ENCODE data around the gene TNS1.

The TNS1 gene

GRCh38 chr2:217886091-217886490 is 116.7 kb downstream of the TNS1 start:
- no peaks in the 10 kb centered on the region for H3K4me1 ChIP-seq (ENCODE audit: control insufficient read depth, insufficient read depth, low read length, poor library complexity, severe bottlenecking)

GRCh38 chr2:217884985-217885384 is 117.8 kb downstream of the TNS1 start:
- Histone ChIP-seq H3K27ac (ENCODE audit: insufficient read depth, low read length, poor library complexity, severe bottlenecking) (no peak overlapping the region), H3K4me1 (ENCODE audit: control insufficient read depth, insufficient read depth, low read length, poor library complexity, severe bottlenecking) (no peaks in the 10 kb centered on the region), H3K27me3 (replicated peaks; ENCODE audit: control insufficient read depth, insufficient read depth, low read length, poor library complexity, severe bottlenecking) (peaks cover 4% of the 10 kb centered on the region), H3K36me3 (ENCODE audit: control insufficient read depth, insufficient read depth, low read length) (no peaks in the 10 kb centered on the region), H3K4me3 (ENCODE audit: insufficient read depth, low read depth, low read length, poor library complexity, severe bottlenecking) (no peak overlapping the region), H3K9me3 (ENCODE audit: control insufficient read depth, low read length) (no peaks in the 10 kb centered on the region)
- no peak for DNase-seq

More at GRCh38 chr2:217886091-217886490, 116.7 kb downstream of the TNS1 start:
- H3K27ac ChIP-seq (ENCODE audit: insufficient read depth, low read length, poor library complexity, severe bottlenecking): no peak overlapping the region
- no peaks in the 10 kb centered on the region for H3K36me3 ChIP-seq (ENCODE audit: control insufficient read depth, insufficient read depth, low read length)
- DNase-seq: no peak
- peaks cover 4% of the 10 kb centered on the region for H3K27me3 ChIP-seq (replicated peaks; ENCODE audit: control insufficient read depth, insufficient read depth, low read length, poor library complexity, severe bottlenecking)
- no peaks in the 10 kb centered on the region for H3K9me3 ChIP-seq (ENCODE audit: control insufficient read depth, low read length)
- no peak overlapping the region for H3K4me3 ChIP-seq (ENCODE audit: insufficient read depth, low read depth, low read length, poor library complexity, severe bottlenecking)

GRCh38 chr2:217880891-217881290 is 121.9 kb downstream of the TNS1 start:
- Histone ChIP-seq H3K27me3 (replicated peaks; ENCODE audit: control insufficient read depth, insufficient read depth, low read length, poor library complexity, severe bottlenecking) (no peaks in the 10 kb centered on the region), H3K27ac (ENCODE audit: insufficient read depth, low read length, poor library complexity, severe bottlenecking) (no peak overlapping the region), H3K4me3 (ENCODE audit: insufficient read depth, low read depth, low read length, poor library complexity, severe bottlenecking) (no peak overlapping the region), H3K9me3 (ENCODE audit: control insufficient read depth, low read length) (no peaks in the 10 kb centered on the region), H3K4me1 (ENCODE audit: control insufficient read depth, insufficient read depth, low read length, poor library complexity, severe bottlenecking) (no peaks in the 10 kb centered on the region), H3K36me3 (ENCODE audit: control insufficient read depth, insufficient read depth, low read length) (no peaks in the 10 kb centered on the region)
- no peak for DNase-seq

GRCh38 chr2:217880287-217880889 is 122.4 kb downstream of the TNS1 start:
- Histone ChIP-seq H3K9me3 (ENCODE audit: control insufficient read depth, low read length) (no peaks in the 10 kb centered on the region), H3K4me3 (ENCODE audit: insufficient read depth, low read depth, low read length, poor library complexity, severe bottlenecking) (no peak overlapping the region), H3K36me3 (ENCODE audit: control insufficient read depth, insufficient read depth, low read length) (no peaks in the 10 kb centered on the region), H3K27ac (ENCODE audit: insufficient read depth, low read length, poor library complexity, severe bottlenecking) (no peak overlapping the region), H3K27me3 (replicated peaks; ENCODE audit: control insufficient read depth, insufficient read depth, low read length, poor library complexity, severe bottlenecking) (no peaks in the 10 kb centered on the region), H3K4me1 (ENCODE audit: control insufficient read depth, insufficient read depth, low read length, poor library complexity, severe bottlenecking) (no peaks in the 10 kb centered on the region)
- no peak for DNase-seq

- H3K36me3 ChIP-seq (ENCODE audit: control insufficient read depth, insufficient read depth, low read length): no peaks in the 10 kb centered on the region
- no peaks in the 10 kb centered on the region for H3K4me1 ChIP-seq (ENCODE audit: control insufficient read depth, insufficient read depth, low read length, poor library complexity, severe bottlenecking)
- no peaks in the 10 kb centered on the region for H3K9me3 ChIP-seq (ENCODE audit: control insufficient read depth, low read length)
- no peak overlapping the region for H3K27ac ChIP-seq (ENCODE audit: insufficient read depth, low read length, poor library complexity, severe bottlenecking)
- H3K4me3 ChIP-seq (ENCODE audit: insufficient read depth, low read depth, low read length, poor library complexity, severe bottlenecking): no peak overlapping the region
- DNase-seq: no peak
- no peaks in the 10 kb centered on the region for H3K27me3 ChIP-seq (replicated peaks; ENCODE audit: control insufficient read depth, insufficient read depth, low read length, poor library complexity, severe bottlenecking)
Observed at GRCh38 chr2:217878915-217879590, 123.7 kb downstream of the TNS1 start.

GRCh38 chr2:217877866-217878265 is 124.9 kb downstream of the TNS1 start:
- H3K36me3 ChIP-seq (ENCODE audit: control insufficient read depth, insufficient read depth, low read length): no peaks in the 10 kb centered on the region
- DNase-seq: no peak
- no peak overlapping the region for H3K27ac ChIP-seq (ENCODE audit: insufficient read depth, low read length, poor library complexity, severe bottlenecking)
- no peaks in the 10 kb centered on the region for H3K9me3 ChIP-seq (ENCODE audit: control insufficient read depth, low read length)
- H3K27me3 ChIP-seq (replicated peaks; ENCODE audit: control insufficient read depth, insufficient read depth, low read length, poor library complexity, severe bottlenecking): no peaks in the 10 kb centered on the region
- no peak overlapping the region for H3K4me3 ChIP-seq (ENCODE audit: insufficient read depth, low read depth, low read length, poor library complexity, severe bottlenecking)
- no peaks in the 10 kb centered on the region for H3K4me1 ChIP-seq (ENCODE audit: control insufficient read depth, insufficient read depth, low read length, poor library complexity, severe bottlenecking)

GRCh38 chr2:217876253-217876570 is 126.6 kb downstream of the TNS1 start:
- DNase-seq: no peak
- Histone ChIP-seq H3K36me3 (ENCODE audit: control insufficient read depth, insufficient read depth, low read length) (no peaks in the 10 kb centered on the region), H3K27ac (ENCODE audit: insufficient read depth, low read length, poor library complexity, severe bottlenecking) (no peak overlapping the region), H3K9me3 (ENCODE audit: control insufficient read depth, low read length) (no peaks in the 10 kb centered on the region), H3K27me3 (replicated peaks; ENCODE audit: control insufficient read depth, insufficient read depth, low read length, poor library complexity, severe bottlenecking) (no peaks in the 10 kb centered on the region), H3K4me1 (ENCODE audit: control insufficient read depth, insufficient read depth, low read length, poor library complexity, severe bottlenecking) (no peaks in the 10 kb centered on the region), H3K4me3 (ENCODE audit: insufficient read depth, low read depth, low read length, poor library complexity, severe bottlenecking) (no peak overlapping the region)

- Histone ChIP-seq H3K36me3 (ENCODE audit: control insufficient read depth, insufficient read depth, low read length) (no peaks in the 10 kb centered on the region), H3K27ac (ENCODE audit: insufficient read depth, low read length, poor library complexity, severe bottlenecking) (no peak overlapping the region)
Observed at GRCh38 chr2:217875556-217876252, 127.1 kb downstream of the TNS1 start.

GRCh38 chr2:217875138-217875537 is 127.7 kb downstream of the TNS1 start:
- Histone ChIP-seq H3K9me3 (ENCODE audit: control insufficient read depth, low read length) (no peaks in the 10 kb centered on the region), H3K27me3 (replicated peaks; ENCODE audit: control insufficient read depth, insufficient read depth, low read length, poor library complexity, severe bottlenecking) (no peaks in the 10 kb centered on the region), H3K27ac (ENCODE audit: insufficient read depth, low read length, poor library complexity, severe bottlenecking) (no peak overlapping the region), H3K4me3 (ENCODE audit: insufficient read depth, low read depth, low read length, poor library complexity, severe bottlenecking) (no peak overlapping the region), H3K4me1 (ENCODE audit: control insufficient read depth, insufficient read depth, low read length, poor library complexity, severe bottlenecking) (no peaks in the 10 kb centered on the region), H3K36me3 (ENCODE audit: control insufficient read depth, insufficient read depth, low read length) (no peaks in the 10 kb centered on the region)
- no peak for DNase-seq

More at GRCh38 chr2:217875556-217876252, 127.1 kb downstream of the TNS1 start:
- H3K9me3 ChIP-seq (ENCODE audit: control insufficient read depth, low read length): no peaks in the 10 kb centered on the region
- H3K27me3 ChIP-seq (replicated peaks; ENCODE audit: control insufficient read depth, insufficient read depth, low read length, poor library complexity, severe bottlenecking): no peaks in the 10 kb centered on the region
- DNase-seq: no peak
- no peaks in the 10 kb centered on the region for H3K4me1 ChIP-seq (ENCODE audit: control insufficient read depth, insufficient read depth, low read length, poor library complexity, severe bottlenecking)
- H3K4me3 ChIP-seq (ENCODE audit: insufficient read depth, low read depth, low read length, poor library complexity, severe bottlenecking): no peak overlapping the region

- H3K9me3 ChIP-seq (ENCODE audit: control insufficient read depth, low read length): no peaks in the 10 kb centered on the region
- no peaks in the 10 kb centered on the region for H3K36me3 ChIP-seq (ENCODE audit: control insufficient read depth, insufficient read depth, low read length)
- H3K4me1 ChIP-seq (ENCODE audit: control insufficient read depth, insufficient read depth, low read length, poor library complexity, severe bottlenecking): no peaks in the 10 kb centered on the region
- no peak for DNase-seq
- no peaks in the 10 kb centered on the region for H3K27me3 ChIP-seq (replicated peaks; ENCODE audit: control insufficient read depth, insufficient read depth, low read length, poor library complexity, severe bottlenecking)
- no peak overlapping the region for H3K27ac ChIP-seq (ENCODE audit: insufficient read depth, low read length, poor library complexity, severe bottlenecking)
- no peak overlapping the region for H3K4me3 ChIP-seq (ENCODE audit: insufficient read depth, low read depth, low read length, poor library complexity, severe bottlenecking)
Observed at GRCh38 chr2:217873371-217873770, 129.4 kb downstream of the TNS1 start.

Measured in effector memory CD4-positive, alpha-beta T cell (primary cell).